Astrocyte (in vitro differentiated cells and primary cell): Measurements from ENCODE around the gene PRRX1. TPM values are rescaled to one million over a fixed set of nuclear protein-coding genes. Genes with fewer than 3 reads are reported as not detected.

Experiments
- DNase-seq: peaks from one replicate; pipeline ENCODE4 v3.0.0-alpha.2; 2010; ENCODE audit warnings: low read depth
- FAIRE-seq: peaks from 2 replicates; lab custom pipeline; 2011; peaks lifted over from hg19 to GRCh38; lab: Jason Lieb, UNC
- H2AFZ ChIP-seq: 2 replicates; pipeline ENCODE4 v1.6.0; 2012; ENCODE audit warnings: low read depth, low read length, inconsistent platforms
- H3K27ac ChIP-seq: 2 replicates; pipeline ENCODE4 v1.5.1; 2011; ENCODE audit warnings: low read depth, low read length, inconsistent platforms
- H3K27me3 ChIP-seq: 2 replicates; pipeline ENCODE4 v1.6.0; 2011; ENCODE audit warnings: low read length, inconsistent platforms; ENCODE audit not compliant: insufficient read depth
- H3K36me3 ChIP-seq: 2 replicates; pipeline ENCODE4 v1.5.1; 2011; ENCODE audit warnings: low read length, inconsistent platforms; ENCODE audit not compliant: insufficient read depth
- H3K4me1 ChIP-seq: 2 replicates; pipeline ENCODE4 v1.5.1; 2011; ENCODE audit warnings: low read length, inconsistent platforms; ENCODE audit not compliant: insufficient read depth
- H3K4me2 ChIP-seq: 2 replicates; pipeline ENCODE4 v1.6.0; 2012; ENCODE audit warnings: low read length, inconsistent platforms
- H3K4me3 ChIP-seq: 2 replicates; pipeline ENCODE4 v1.5.1; 2011; ENCODE audit warnings: low read depth, mild to moderate bottlenecking, low read length, inconsistent platforms; ENCODE audit not compliant: insufficient read depth
- H3K79me2 ChIP-seq: 2 replicates; pipeline ENCODE4 v1.6.0; 2012; ENCODE audit warnings: mild to moderate bottlenecking, low read length, inconsistent platforms; ENCODE audit not compliant: insufficient read depth
- H3K9ac ChIP-seq: 2 replicates; pipeline ENCODE4 v1.6.0; 2012; ENCODE audit warnings: mild to moderate bottlenecking, low read length, inconsistent platforms
- H3K9me3 ChIP-seq: 2 replicates; pipeline ENCODE4 v1.5.1; 2012; ENCODE audit warnings: low read depth, mild to moderate bottlenecking, low read length, inconsistent platforms; ENCODE audit not compliant: insufficient read depth
- H4K20me1 ChIP-seq: 2 replicates; pipeline ENCODE4 v1.6.0; 2012; ENCODE audit warnings: low read length, inconsistent platforms; ENCODE audit not compliant: insufficient read depth
- H3K27ac Mint-ChIP-seq: one replicate; pipeline ENCODE4 v1.8.0; 2021; ENCODE audit warnings: mild to moderate bottlenecking, mixed read lengths; ENCODE audit not compliant: unreplicated experiment
- H3K27me3 Mint-ChIP-seq: one replicate; pipeline ENCODE4 v1.8.0; 2021; ENCODE audit warnings: low read depth, mixed read lengths; ENCODE audit not compliant: unreplicated experiment
- H3K36me3 Mint-ChIP-seq: one replicate; pipeline ENCODE4 v1.8.0; 2021; ENCODE audit warnings: low read depth, mixed read lengths; ENCODE audit not compliant: unreplicated experiment
- H3K4me1 Mint-ChIP-seq: one replicate; pipeline ENCODE4 v1.8.0; 2021; ENCODE audit warnings: low read depth, mixed read lengths; ENCODE audit not compliant: unreplicated experiment
- H3K4me3 Mint-ChIP-seq: one replicate; pipeline ENCODE4 v1.8.0; 2021; ENCODE audit warnings: mild to moderate bottlenecking, moderate library complexity, mixed read lengths; ENCODE audit not compliant: unreplicated experiment
- H3K9me3 Mint-ChIP-seq: one replicate; pipeline ENCODE4 v1.8.0; 2021; ENCODE audit warnings: mild to moderate bottlenecking, mixed read lengths; ENCODE audit not compliant: unreplicated experiment
- CTCF ChIP-seq: IDR thresholded peaks from 2 replicates; pipeline ENCODE4 v1.5.1; 2011; ENCODE audit warnings: low read depth, mild to moderate bottlenecking, inconsistent platforms, low read length, moderate library complexity; ENCODE audit not compliant: insufficient read depth
- EZH2 ChIP-seq: IDR thresholded peaks from 2 replicates; pipeline ENCODE4 v1.6.1; 2012; ENCODE audit warnings: mild to moderate bottlenecking, low read length, inconsistent platforms; ENCODE audit not compliant: insufficient read depth
- total RNA-seq: library from RNA; stranded (reverse); gene quantifications from 2 replicates; pipeline ENCODE4 v1.2.1, GENCODE V29; 2021

Gene PRRX1
- total RNA-seq, 1 donor from 2014 or later: 1.3 TPM

GRCh38 chr1:170664828-170665612 is 1.1 kb downstream of the PRRX1 start:
- DNase-seq (peak; percentile 38), FAIRE-seq (no peak)
- H3K9me3 ChIP-seq: no peaks in the 10 kb centered on the region
- peak overlapping the region; percentile 98 for H3K9ac ChIP-seq
- H3K79me2 ChIP-seq: peaks cover 71% of the 10 kb centered on the region
- TF ChIP-seq EZH2: no peak
- no peak for TF ChIP-seq CTCF
- H2AFZ ChIP-seq: peak overlapping the region; percentile 72
- Mint-ChIP-seq H3K9me3 (peaks cover 28% of the 10 kb centered on the region), H3K27me3 (peaks cover 96% of the 10 kb centered on the region), H3K4me3 (peak overlapping the region; percentile 84), H3K27ac (no peak overlapping the region), H3K36me3 (no peaks in the 10 kb centered on the region), H3K4me1 (peaks cover 10% of the 10 kb centered on the region)
- H3K4me2 ChIP-seq: peak overlapping the region; percentile 90
- peak overlapping the region; percentile 91 for H3K4me3 ChIP-seq
- peak overlapping the region; percentile 94 for H3K27ac ChIP-seq
- no peaks in the 10 kb centered on the region for H3K36me3 ChIP-seq
- no peaks in the 10 kb centered on the region for H3K27me3 ChIP-seq
- no peaks in the 10 kb centered on the region for H4K20me1 ChIP-seq
- peaks cover 43% of the 10 kb centered on the region for H3K4me1 ChIP-seq

- peak overlapping the region; percentile 98 for H3K9ac ChIP-seq
- DNase-seq (no peak), FAIRE-seq (no peak)
- H3K4me1 Mint-ChIP-seq: peaks cover 9% of the 10 kb centered on the region
- TF ChIP-seq CTCF: no peak
- no peak for TF ChIP-seq EZH2
- no peaks in the 10 kb centered on the region for H3K36me3 ChIP-seq
- H3K9me3 ChIP-seq: no peaks in the 10 kb centered on the region
- no peaks in the 10 kb centered on the region for H3K36me3 Mint-ChIP-seq
- peak overlapping the region; percentile 91 for H3K4me3 ChIP-seq
- no peak overlapping the region for H3K27ac Mint-ChIP-seq
- peaks cover 28% of the 10 kb centered on the region for H3K9me3 Mint-ChIP-seq
- H3K27me3 ChIP-seq: no peaks in the 10 kb centered on the region
- peak overlapping the region; percentile 84 for H3K4me3 Mint-ChIP-seq
- H2AFZ ChIP-seq: no peak overlapping the region
- H3K27me3 Mint-ChIP-seq: peaks cover 97% of the 10 kb centered on the region
- peaks cover 77% of the 10 kb centered on the region for H3K79me2 ChIP-seq
- peak overlapping the region; percentile 94 for H3K27ac ChIP-seq
- no peaks in the 10 kb centered on the region for H4K20me1 ChIP-seq
- H3K4me2 ChIP-seq: peak overlapping the region; percentile 90
- H3K4me1 ChIP-seq: peaks cover 43% of the 10 kb centered on the region
Observed at GRCh38 chr1:170665629-170666028, 1.7 kb downstream of the PRRX1 start.
